Sigmoid colon (tissue), 4 donors: ENCODE data around the gene ANKRD10.
A peak's percentile ranks its signal among the peaks of the same experiment; 100 is the strongest.

Experiments
- CTCF ChIP-seq, 4 experiments: fragments of 450-650 bp in 3 of 4; fragments of 200-600 bp in 1 of 4; IDR thresholded peaks; one replicate each; pipeline ENCODE4 v1.5.1; 2016 to 2019; ENCODE audit warnings: antibody characterized with exemption in 4 of 4, mild to moderate bottlenecking in 3 of 4, moderate library complexity in 2 of 4
- POLR2A ChIP-seq, 2 donors: fragments of 450-650 bp; IDR thresholded peaks; one replicate each; pipeline ENCODE4 v1.6.1; 2016; ENCODE audit warnings: antibody characterized with exemption in 2 of 2, mild to moderate bottlenecking in 2 of 2, moderate library complexity in 2 of 2
- POLR2AphosphoS5 ChIP-seq, 4 donors: sonication (generic); formaldehyde crosslinking; IDR thresholded peaks; one replicate each; pipeline ENCODE4 v1.6.1; 2017; ENCODE audit warnings: antibody characterized with exemption in 4 of 4

GRCh38 chr13:110874508-110874960 is 40.3 kb downstream of the ANKRD10 start:
- TF ChIP-seq CTCF (IDR thresholded peaks at IDR 0.05), result no peak
- TF ChIP-seq POLR2AphosphoS5 (IDR thresholded peaks at IDR 0.05), result peak in 1 of 4 donors; percentile 29
- no peak for TF ChIP-seq POLR2A (IDR thresholded peaks at IDR 0.05)
